Hindlimb muscle (tissue), 1 donor: ENCODE measurements around the gene LRRC10. TPM values are rescaled to one million over a fixed set of nuclear protein-coding genes. Genes with fewer than 3 reads are reported as not detected.

Experiments used
- DNase-seq: peaks from one replicate; pipeline ENCODE4 v3.0.0-alpha.2; 2013
- polyA plus RNA-seq: library from polyadenylated mRNA; unstranded; fragments of 120-200 nt; gene quantifications from one replicate; pipeline ENCODE4 v1.2.1, GENCODE V29; 2013; ENCODE audit not compliant: insufficient read length

LRRC10 gene
- polyA plus RNA-seq, 1 donor = not detected

GRCh38 chr12:69569236-69569635, 41.5 kb downstream of the LRRC10 start:
- DNase-seq = no peak

GRCh38 chr12:69566603-69567002, 44.1 kb downstream of the LRRC10 start:
- DNase-seq = no peak

DNA sequence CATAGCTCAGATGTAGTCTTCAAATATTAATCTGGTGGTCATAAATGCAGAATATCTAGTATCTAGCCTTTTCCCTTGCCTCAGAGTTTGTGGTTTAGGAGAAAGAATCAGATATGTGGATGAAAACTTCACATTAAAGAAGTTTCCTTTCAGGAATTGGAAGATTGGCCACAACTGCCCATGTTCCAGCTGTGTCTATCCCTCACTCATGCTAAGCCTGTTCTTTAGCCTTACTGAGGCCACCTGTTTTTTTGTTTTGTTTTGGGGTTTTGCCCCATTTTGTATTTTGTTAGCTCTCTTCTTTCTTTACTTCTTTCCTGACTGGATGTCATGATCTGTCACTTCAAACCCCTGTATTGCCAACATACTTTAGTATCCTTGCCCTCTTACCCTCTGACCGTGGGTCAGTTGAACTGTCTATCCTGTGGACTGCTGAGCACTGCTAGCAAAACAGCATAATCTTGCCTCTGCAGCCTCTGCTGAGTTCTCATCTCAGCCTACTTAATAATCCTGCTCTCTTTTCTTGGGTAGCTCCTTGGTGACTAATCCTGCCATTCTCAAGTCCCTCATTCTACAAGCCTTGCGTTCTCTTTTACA, 47.4 kb downstream of the LRRC10 start:
- no peak for DNase-seq

Other genes with a start within 250 kb of the LRRC10 start
- gene FRS2, start 140.5 kb downstream of the LRRC10 start, polyA plus RNA-seq = 17.1 TPM
- gene CCT2, start 25.4 kb downstream of the LRRC10 start, polyA plus RNA-seq = 174 TPM
- gene BEST3, start 88.4 kb upstream of the LRRC10 start, polyA plus RNA-seq = 85.5 TPM
- 12.1 TPM for gene RAB3IP, start 128.0 kb upstream of the LRRC10 start, polyA plus RNA-seq
- gene MYRFL, start 214.3 kb upstream of the LRRC10 start, polyA plus RNA-seq = 0.22 TPM